ENCODE data around the gene PNPLA5. TPM values are rescaled to one million over a fixed set of nuclear protein-coding genes. Genes with fewer than 3 reads are reported as not detected.

Gene PNPLA5
- total RNA-seq, 1 experiment from 2014 or later = 5.3 TPM

GRCh38 chr22:43857367-43857766, 34.4 kb downstream of the PNPLA5 start:
- H3K27ac Mint-ChIP-seq = no peak overlapping the region
- ATAC-seq (no peak), DNase-seq (ENCODE audit: low spot score) (no peak)
- no peak for TF ChIP-seq FOXP1 (CRISPR knock-in tag; IDR thresholded peaks at IDR 0.05; ENCODE audit: borderline replicate concordance)
- TF ChIP-seq MXD4 (CRISPR knock-in tag; IDR thresholded peaks at IDR 0.05; ENCODE audit: borderline replicate concordance) = no peak
- no peak for TF ChIP-seq ZNF317 (CRISPR knock-in tag; IDR thresholded peaks at IDR 0.05; ENCODE audit: borderline replicate concordance, low read depth)
- no peak for TF ChIP-seq SMAD4 (CRISPR knock-in tag; IDR thresholded peaks at IDR 0.05)
- peaks cover 16% of the 10 kb centered on the region for H3K9me3 Mint-ChIP-seq
- peaks cover 45% of the 10 kb centered on the region for H3K4me1 Mint-ChIP-seq
- peaks cover 22% of the 10 kb centered on the region for H3K36me3 Mint-ChIP-seq
- ChIA-PET CTCF (interaction anchor here (0.6 to 5.2 kb wide), 3 partner anchors 26 to 64 kb away, joined by 3 to 23 read pairs (median 8); no protein-coding TSS in a partner anchor), POLR2A (no interaction called here)
- H3K4me3 Mint-ChIP-seq = no peak overlapping the region
- H3K27me3 Mint-ChIP-seq (ENCODE audit: low read depth) = peaks cover 3% of the 10 kb centered on the region

- Mint-ChIP-seq H3K4me1 (peaks cover 34% of the 10 kb centered on the region), H3K9me3 (peaks cover 16% of the 10 kb centered on the region), H3K27ac (0 out of 2 replicates have a peak overlapping the region, but pooled peaks have one; percentile 20), H3K27me3 (ENCODE audit: low read depth) (peaks cover 3% of the 10 kb centered on the region; the same call in 1 of the 2 replicates), H3K4me3 (no peak overlapping the region), H3K36me3 (peaks cover 22% of the 10 kb centered on the region)
- TF ChIP-seq ZNF121 (CRISPR knock-in tag; IDR thresholded peaks at IDR 0.05) = no peak
- TF ChIP-seq USF2 (CRISPR knock-in tag; IDR thresholded peaks at IDR 0.05) = no peak
- no peak for TF ChIP-seq JUN (CRISPR knock-in tag; IDR thresholded peaks at IDR 0.05)
- TF ChIP-seq FOXP1 (CRISPR knock-in tag; IDR thresholded peaks at IDR 0.05; ENCODE audit: borderline replicate concordance) = no peak
- TF ChIP-seq PRDM15 (CRISPR knock-in tag; IDR thresholded peaks at IDR 0.05) = no peak
- TF ChIP-seq ATF6 (CRISPR knock-in tag; IDR thresholded peaks at IDR 0.05) = no peak
- TF ChIP-seq AFF4 (CRISPR knock-in tag; IDR thresholded peaks at IDR 0.05; ENCODE audit: borderline replicate concordance) = no peak
- TF ChIP-seq MXD4 (CRISPR knock-in tag; IDR thresholded peaks at IDR 0.05; ENCODE audit: borderline replicate concordance) = no peak
- no peak for TF ChIP-seq FOXP4 (CRISPR knock-in tag; IDR thresholded peaks at IDR 0.05)
- TF ChIP-seq EMX1 (CRISPR knock-in tag; IDR thresholded peaks at IDR 0.05) = no peak
- no peak for TF ChIP-seq ZSCAN18 (CRISPR knock-in tag; IDR thresholded peaks at IDR 0.05)
- no peak for TF ChIP-seq ZNF263 (CRISPR knock-in tag; IDR thresholded peaks at IDR 0.05; ENCODE audit: low read depth)
- no peak for DNase-seq (ENCODE audit: low spot score)
- POLR2A ChIA-PET = no interaction called here
- no peak for ATAC-seq
- CTCF ChIA-PET = interaction anchor here (1.0 kb wide), 1 partner anchor 30 kb away, joined by 3 read pairs; no protein-coding TSS in a partner anchor
Measured at GRCh38 chr22:43855431-43855830, 36.4 kb downstream of the PNPLA5 start.
